HG02870 (cell line): ENCODE data around the gene METRNL.
"Not testable (repeated sequence)": the region's sequence is repeated elsewhere in the genome, so short reads cannot be mapped to it uniquely, and the experiment has no call there.

Experiments
- ATAC-seq: cut with Tn5 transposase; IDR thresholded peaks from one replicate; pipeline ENCODE4 v1.9.1; 2021; ENCODE audit warnings: mild to moderate bottlenecking, moderate library complexity; ENCODE audit not compliant: unreplicated experiment

Gene METRNL

GRCh38 chr17:83134456-83134855, 55.0 kb downstream of the METRNL start:
- not testable (repeated sequence) for ATAC-seq

- no peak for ATAC-seq
Observed at GRCh38 chr17:83135692-83136091, 56.3 kb downstream of the METRNL start.

- ATAC-seq, result no peak
Observed at GRCh38 chr17:83136156-83136555, 56.7 kb downstream of the METRNL start.

DNA sequence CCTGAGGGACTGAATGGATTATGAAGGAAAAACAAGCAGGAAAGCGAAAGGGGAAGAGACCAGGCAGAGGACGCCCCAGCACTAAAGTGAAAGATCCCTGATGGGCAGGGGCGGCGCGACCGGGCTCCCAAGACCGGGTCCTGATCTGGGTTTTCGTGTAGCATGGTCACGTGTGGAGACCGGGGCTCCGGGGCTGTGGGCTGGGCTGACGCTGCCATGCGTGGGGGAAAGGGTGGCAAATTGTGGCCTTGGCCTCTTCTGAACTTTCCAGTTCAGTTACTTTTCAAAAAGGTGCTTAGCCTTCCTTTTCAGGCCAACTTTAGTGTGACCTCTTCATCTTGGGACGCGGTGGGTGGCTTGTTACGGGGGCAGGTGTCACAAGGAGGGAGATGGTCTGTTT, 57.5 kb downstream of the METRNL start:
- no peak for ATAC-seq

- no peak for ATAC-seq
Observed at GRCh38 chr17:83137523-83137922, 58.1 kb downstream of the METRNL start.

GRCh38 chr17:83138820-83139219, 59.4 kb downstream of the METRNL start:
- ATAC-seq, result no peak

DNA sequence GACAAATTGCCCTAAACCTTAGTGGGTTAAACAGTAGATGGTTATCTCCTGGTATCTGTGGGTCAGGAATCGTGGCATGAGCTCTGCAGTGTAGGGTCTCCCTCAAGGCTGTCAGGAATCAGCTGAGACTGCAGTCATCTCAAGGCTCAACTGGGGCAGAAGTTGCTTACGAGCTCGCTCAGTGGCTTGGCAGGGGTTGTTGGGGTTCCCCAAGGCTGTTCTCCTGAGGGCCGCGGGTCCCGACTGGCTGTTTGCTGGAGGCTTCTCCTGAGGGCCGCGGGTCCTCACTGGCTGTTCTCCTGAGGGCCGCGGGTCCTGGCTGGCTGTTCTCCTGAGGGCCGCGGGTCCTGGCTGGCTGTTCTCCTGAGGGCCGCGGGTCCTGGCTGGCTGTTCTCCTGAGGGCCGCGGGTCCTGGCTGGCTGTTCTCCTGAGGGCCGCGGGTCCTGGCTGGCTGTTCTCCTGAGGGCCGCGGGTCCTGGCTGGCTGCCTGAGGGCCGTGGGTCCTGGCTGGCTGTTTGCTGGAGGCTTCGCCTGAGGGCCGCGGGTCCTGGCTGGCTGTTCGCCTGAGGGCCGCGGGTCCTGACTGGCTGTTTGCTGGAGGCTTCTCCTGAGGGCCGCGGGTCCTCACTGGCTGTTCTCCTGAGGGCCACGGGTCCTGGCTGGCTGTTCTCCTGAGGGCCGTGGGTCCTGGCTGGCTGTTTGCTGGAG, 60.3 kb downstream of the METRNL start:
- not testable (repeated sequence) for ATAC-seq

- ATAC-seq, result not testable (repeated sequence)
Observed at GRCh38 chr17:83140249-83140566, 60.8 kb downstream of the METRNL start.

GRCh38 chr17:83142619-83143018, 63.2 kb downstream of the METRNL start:
- no peak for ATAC-seq

DNA sequence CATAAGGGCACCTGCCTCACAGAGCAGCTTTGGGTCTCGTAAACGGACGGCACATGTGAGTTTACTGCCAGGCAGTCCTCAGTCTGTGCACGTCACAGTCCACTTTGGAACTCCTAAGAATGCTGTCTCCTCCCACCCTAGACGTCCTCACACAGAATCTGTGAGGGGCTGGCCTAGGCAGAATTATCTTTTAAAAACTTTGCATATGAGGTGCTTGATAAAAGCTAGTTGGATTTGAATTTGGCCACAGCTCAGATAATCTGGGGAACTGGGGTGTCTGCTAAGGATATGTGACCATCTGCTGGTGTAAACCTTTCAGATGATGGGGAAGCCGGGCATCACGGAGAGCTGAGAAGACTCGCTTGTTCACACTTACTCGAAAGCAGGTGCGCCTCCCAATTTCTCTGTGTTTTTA, 64.4 kb downstream of the METRNL start:
- no peak for ATAC-seq
